Endometrial microvascular endothelial cells (primary cell): Measurements from ENCODE around the gene TRMU. TPM values are rescaled to one million over a fixed set of nuclear protein-coding genes. Genes with fewer than 3 reads are reported as not detected.

Experiments used
- in situ Hi-C: cut with HindIII; loops from 2 replicates; pipeline ENCODE4 v1.10.0; 2017; ENCODE audit warnings: low sequenced_read_pairs, low pct_unique_long_range_greater_than_20kb; ENCODE audit errors: inconsistent ontology term
- total RNA-seq: library from RNA; depleted of rRNA; stranded (reverse); fragments of >200 nt; gene quantifications from one replicate; pipeline ENCODE4 v1.2.3, GENCODE V29; 2015; ENCODE audit errors: inconsistent ontology term

The TRMU gene
- total RNA-seq, 1 donor from 2014 or later, result 43.3 TPM

DNA sequence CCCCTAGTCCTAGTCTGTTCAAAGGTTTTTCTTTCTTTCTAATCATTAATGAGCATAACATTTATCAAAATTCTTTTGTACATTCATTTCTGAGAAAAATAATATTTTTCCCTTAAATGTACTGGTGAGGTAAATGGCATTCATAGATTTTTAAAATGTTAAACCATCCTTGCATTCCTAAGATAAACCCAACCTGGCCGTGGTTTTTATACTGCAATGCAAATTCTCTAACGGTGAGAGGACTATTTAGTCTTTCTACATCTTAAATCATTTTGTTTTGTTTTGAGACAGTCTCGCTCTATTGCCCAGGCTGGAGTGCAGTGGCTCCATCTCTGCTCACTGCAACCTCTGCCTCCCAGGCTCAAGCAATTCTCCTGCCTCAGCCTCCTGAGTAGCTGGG lies 40.6 kb downstream of the TRMU start:
- in situ Hi-C loops, result no loop called here

DNA sequence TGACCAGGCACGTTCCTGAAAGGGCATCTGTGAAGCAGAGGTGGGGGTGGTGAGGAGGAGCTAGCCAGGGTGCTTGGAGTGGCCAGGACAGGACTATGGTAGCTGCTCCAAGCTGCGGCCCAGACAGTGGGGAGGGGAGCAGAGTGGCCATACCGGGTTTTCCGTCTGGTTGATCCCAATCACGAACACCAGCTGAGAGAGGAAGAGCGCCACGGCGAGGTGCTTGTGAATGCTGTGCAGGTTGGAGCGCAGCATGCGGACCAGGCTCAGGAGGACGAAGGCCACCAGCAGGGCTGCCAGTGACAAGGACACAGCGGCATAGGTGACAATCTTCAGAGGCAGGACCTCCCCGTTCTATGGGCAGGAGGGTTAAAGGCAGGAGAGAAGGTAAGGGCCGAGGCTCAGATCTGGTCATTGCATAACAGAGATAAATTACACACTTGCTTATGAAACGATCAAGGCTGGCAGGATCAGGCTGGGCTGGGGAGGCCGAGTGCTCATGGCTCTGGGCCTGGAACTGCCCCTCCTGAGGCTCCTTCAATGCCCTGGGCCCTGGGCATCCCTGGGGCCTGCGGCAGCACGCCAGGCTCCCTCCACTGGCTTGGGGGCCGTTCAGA lies 41.5 kb downstream of the TRMU start:
- in situ Hi-C loops, result no loop called here

DNA sequence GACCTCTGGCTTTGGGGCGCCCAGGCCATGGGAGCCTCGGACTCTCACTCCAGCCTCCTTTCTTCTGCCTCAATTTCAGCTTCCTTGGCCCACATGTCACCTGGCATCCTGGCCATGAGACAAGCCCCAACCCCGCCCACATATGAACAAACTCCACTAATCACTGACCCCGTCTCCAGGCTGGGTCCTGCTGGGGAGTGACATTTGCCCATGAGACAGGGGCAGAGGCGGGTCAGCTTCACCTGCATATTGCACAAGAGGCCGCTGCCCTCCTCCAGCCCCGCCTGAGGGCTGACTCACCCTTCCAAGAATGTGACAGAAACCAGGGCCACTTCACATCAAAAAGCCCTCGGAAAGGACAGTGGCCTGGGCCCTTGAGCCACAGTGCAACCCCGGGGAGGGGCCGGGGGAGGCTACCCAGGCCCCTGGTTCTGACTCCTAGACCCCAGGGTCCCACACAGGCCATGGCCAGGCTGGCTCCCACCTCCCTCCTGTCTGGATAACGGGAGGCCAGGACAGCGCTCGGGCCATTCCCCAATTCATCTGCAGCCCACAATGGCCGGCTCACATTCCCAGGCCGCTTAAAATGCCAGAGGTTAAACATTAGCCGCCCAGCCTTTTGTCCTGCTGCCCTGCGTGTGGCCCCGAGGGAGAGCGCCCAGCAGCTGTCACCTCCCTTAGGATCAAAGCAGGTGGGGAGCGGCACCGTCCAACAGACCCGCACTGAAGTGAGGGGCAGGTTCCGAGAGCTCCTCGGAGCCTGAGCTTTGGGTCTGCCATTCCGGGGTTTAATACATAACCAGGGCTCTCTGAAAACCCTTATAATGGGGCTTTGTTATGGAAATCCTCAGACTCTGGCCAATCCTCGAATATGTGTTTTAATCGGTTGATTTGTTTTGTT lies 42.3 kb downstream of the TRMU start:
- in situ Hi-C loops, result no loop called here

- in situ Hi-C loops, result no loop called here
Measured at GRCh38 chr22:46378426-46379065, 43.0 kb downstream of the TRMU start.

GRCh38 chr22:46379066-46379930 lies 43.8 kb downstream of the TRMU start:
- in situ Hi-C loops, result no loop called here

DNA sequence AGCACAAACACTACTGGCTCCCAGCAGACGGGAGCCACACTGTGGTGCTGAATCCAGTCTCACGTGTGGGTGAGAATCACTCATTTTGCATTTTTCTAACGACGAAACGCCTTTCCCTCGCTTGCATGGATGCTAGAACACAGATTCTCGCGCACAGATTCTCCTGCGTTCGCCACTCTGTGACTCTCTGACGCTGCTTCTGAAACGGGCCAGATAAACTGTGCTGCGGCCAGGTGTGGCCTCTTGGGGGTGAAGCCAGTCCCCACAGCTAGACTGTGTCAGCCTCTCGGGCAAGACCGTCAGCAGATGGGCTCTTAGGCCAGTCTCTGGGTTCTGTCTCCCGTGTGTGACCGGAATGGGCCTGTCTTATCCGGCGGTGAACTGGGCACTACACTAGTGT lies 44.6 kb downstream of the TRMU start:
- in situ Hi-C loops, result no loop called here

GRCh38 chr22:46380581-46380980 lies 45.1 kb downstream of the TRMU start:
- in situ Hi-C loops, result no loop called here

DNA sequence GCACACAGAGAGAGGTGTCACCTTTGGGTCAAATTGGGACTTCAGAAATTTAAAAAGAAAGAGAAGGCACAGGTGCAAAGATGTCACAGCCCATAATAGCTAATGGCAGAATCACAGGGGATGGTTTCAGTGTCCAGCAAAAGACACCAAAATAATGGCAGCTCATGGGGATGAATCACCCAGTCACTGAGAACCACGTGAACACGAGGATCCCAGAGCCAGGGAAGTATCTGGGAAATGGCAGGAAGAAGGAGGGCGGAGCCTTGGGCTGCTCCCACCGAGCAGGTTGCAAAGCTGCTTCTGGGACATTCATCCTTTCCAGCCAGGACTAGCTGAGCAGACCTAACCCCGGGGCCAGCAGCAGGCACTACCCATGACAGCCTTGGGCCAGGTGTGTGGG lies 45.6 kb downstream of the TRMU start:
- in situ Hi-C loops, result no loop called here

- in situ Hi-C loops, result no loop called here
Measured at GRCh38 chr22:46381731-46382130, 46.2 kb downstream of the TRMU start.

- in situ Hi-C loops, result no loop called here
Measured at GRCh38 chr22:46382524-46382923, 47.0 kb downstream of the TRMU start.

GRCh38 chr22:46386312-46386711 lies 50.8 kb downstream of the TRMU start:
- in situ Hi-C loops, result no loop called here

GRCh38 chr22:46387748-46388147 lies 52.2 kb downstream of the TRMU start:
- in situ Hi-C loops, result no loop called here

DNA sequence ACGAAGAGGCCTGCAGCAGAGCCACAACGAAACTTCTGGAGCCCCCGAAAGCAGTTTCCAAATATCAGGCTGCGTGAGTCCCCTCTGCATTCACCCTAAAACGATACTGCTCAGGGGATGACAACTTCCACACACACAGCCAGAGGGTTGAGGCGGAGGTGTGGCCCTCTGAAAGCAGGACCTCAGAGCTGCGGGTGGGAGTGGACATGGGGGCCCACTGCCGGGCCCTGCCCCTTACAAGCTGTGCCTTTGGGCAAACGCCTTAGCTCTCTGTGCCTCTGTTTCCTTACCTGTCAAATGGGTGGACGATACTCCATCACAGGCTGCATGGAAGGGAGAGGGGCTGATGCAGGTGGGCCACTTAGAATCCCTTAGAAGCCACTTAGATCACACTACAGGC lies 53.1 kb downstream of the TRMU start:
- in situ Hi-C loops, result no loop called here

- in situ Hi-C loops, result no loop called here
Measured at GRCh38 chr22:46389081-46389480, 53.6 kb downstream of the TRMU start.

GRCh38 chr22:46390105-46390651 lies 54.7 kb downstream of the TRMU start:
- in situ Hi-C loops, result no loop called here

- in situ Hi-C loops, result no loop called here
Measured at GRCh38 chr22:46390652-46391301, 55.3 kb downstream of the TRMU start.

- in situ Hi-C loops, result no loop called here
Measured at GRCh38 chr22:46391486-46392136, 56.1 kb downstream of the TRMU start.
